HepG2 (cell line): ENCODE measurements around the gene TSC22D4. TPM values are rescaled to one million over a fixed set of nuclear protein-coding genes. Genes with fewer than 3 reads are reported as not detected.

Source experiments
- ATAC-seq: fragments of 200-7000 bp; cut with Tn5 transposase; 3 replicates; pipeline ENCODE4 v1.9.1; 2020; ENCODE audit warnings: mild to moderate bottlenecking, moderate library complexity
- BruUV-seq: library from RNA; stranded (reverse); fragments of 400-500 nt; replicated peaks from 2 replicates; lab custom pipeline; 2021; lab: Mats Ljungman, UMichigan
- CTCF ChIA-PET: fragments of 300-600 bp; formaldehyde crosslinking; extraction: SDS; loops from one replicate; lab custom pipeline; 2021; ENCODE audit warnings: low total read pairs, inconsistent platforms, low intra/inter-chr PET ratio; lab: Yijun Ruan, JAX
- POLR2A ChIA-PET: fragments of 350-600 bp; sonication (Branson Sonifier 250); formaldehyde crosslinking; loops from one replicate; lab custom pipeline; 2020; ENCODE audit warnings: antibody characterized with exemption, inconsistent platforms; lab: Yijun Ruan, JAX
- DNase-seq: peaks from one replicate; pipeline ENCODE4 v3.0.0-alpha.2; 2015; ENCODE audit warnings: low spot score
- FAIRE-seq: peaks from 3 replicates; lab custom pipeline; 2011; peaks lifted over from hg19 to GRCh38; lab: Jason Lieb, UNC
- H2AFZ ChIP-seq: one replicate; pipeline ENCODE4 v1.6.1; 2011; ENCODE audit warnings: low read length, inconsistent platforms
- H3K27ac ChIP-seq: fragments of 300-600 bp; 3 replicates; pipeline ENCODE4 v1.8.0; 2011; ENCODE audit warnings: mixed run types, mild to moderate bottlenecking, mixed read lengths, low read length, inconsistent platforms; ENCODE audit not compliant: insufficient read depth; ENCODE audit errors: extremely low read length
- H3K27me3 ChIP-seq, 2 experiments: fragments of 200-600 bp in 1 of 2; 2 replicates in 1 of 2; 3 replicates in 1 of 2; pipeline versions ENCODE4 v1.6.0 to v1.8.0; 2011; ENCODE audit warnings: low read length in 2 of 2, mild to moderate bottlenecking in 2 of 2, moderate library complexity in 2 of 2, inconsistent platforms in 1 of 2; ENCODE audit not compliant: insufficient read depth in 2 of 2, control insufficient read depth in 1 of 2
- H3K36me3 ChIP-seq, 2 experiments: fragments of 200-600 bp in 1 of 2; replicated peaks in 1 of 2; 2 replicates in 1 of 2; 3 replicates in 1 of 2; pipeline versions ENCODE4 v1.5.1 to v1.8.0; 2011; ENCODE audit warnings: low read length in 2 of 2, inconsistent platforms in 1 of 2; ENCODE audit not compliant: insufficient read depth in 2 of 2, control insufficient read depth in 1 of 2
- H3K4me1 ChIP-seq: 2 replicates; pipeline ENCODE4 v1.5.1; 2012; ENCODE audit warnings: low read length, inconsistent platforms; ENCODE audit not compliant: insufficient read depth
- H3K4me2 ChIP-seq: 2 replicates; pipeline ENCODE4 v1.6.0; 2011; ENCODE audit warnings: low read depth, low read length, inconsistent platforms
- H3K4me3 ChIP-seq, 3 experiments: fragments of 200-600 bp in 1 of 3; sonication (generic), shearing (Covaris generic) in 1 of 3; replicated peaks in 1 of 3; 2 replicates each; pipeline ENCODE4 v1.5.1; 2011 to 2016; ENCODE audit warnings: low read length in 3 of 3, inconsistent platforms in 2 of 3, low read depth in 2 of 3, mild to moderate bottlenecking in 2 of 3, control low read depth in 1 of 3, mixed read lengths in 1 of 3; ENCODE audit not compliant: insufficient read depth in 1 of 3
- H3K79me2 ChIP-seq: one replicate; pipeline ENCODE4 v1.6.1; 2011; ENCODE audit warnings: low read length, inconsistent platforms; ENCODE audit not compliant: insufficient read depth
- H3K9ac ChIP-seq: 2 replicates; pipeline ENCODE4 v1.6.0; 2011; ENCODE audit warnings: mild to moderate bottlenecking, low read depth, low read length, inconsistent platforms; ENCODE audit not compliant: insufficient read depth
- H3K9me3 ChIP-seq: 2 replicates; pipeline ENCODE4 v1.5.1; 2012; ENCODE audit warnings: mild to moderate bottlenecking, low read length
- H4K20me1 ChIP-seq: 2 replicates; pipeline ENCODE4 v1.6.0; 2011; ENCODE audit warnings: inconsistent platforms, mild to moderate bottlenecking, low read length, moderate library complexity; ENCODE audit not compliant: insufficient read depth
- ARID2 ChIP-seq: sonication (generic); formaldehyde crosslinking; IDR thresholded peaks from 2 replicates; pipeline ENCODE4 v1.8.1; 2022; ENCODE audit warnings: mild to moderate bottlenecking, missing genetic modification reagents, borderline replicate concordance
- EZH2 ChIP-seq: conservative IDR thresholded peaks from 2 replicates; pipeline ENCODE4 v1.6.1; 2012; ENCODE audit warnings: mild to moderate bottlenecking, low read depth, low read length, moderate library complexity
- NFE2L1 ChIP-seq: sonication (generic); formaldehyde crosslinking; IDR thresholded peaks from 2 replicates; pipeline ENCODE4 v1.4.0; 2020; ENCODE audit warnings: missing genetic modification reagents, mild to moderate bottlenecking, borderline replicate concordance
- NKX3-1 ChIP-seq: sonication (generic); formaldehyde crosslinking; IDR thresholded peaks from 2 replicates; pipeline ENCODE4 v1.5.0; 2020; ENCODE audit warnings: missing genetic modification reagents
- PCBP1 ChIP-seq: fragments of 200-400 bp; formaldehyde crosslinking; IDR thresholded peaks from 2 replicates; pipeline ENCODE4 v1.6.1; 2017; ENCODE audit warnings: mild to moderate bottlenecking, low read depth, low read length, borderline replicate concordance
- RARA ChIP-seq: IDR thresholded peaks from 2 replicates; pipeline ENCODE4 v1.6.1; 2016; ENCODE audit warnings: missing genetic modification reagents, missing compliant biosample characterization
- RARG ChIP-seq: sonication (generic); formaldehyde crosslinking; IDR thresholded peaks from 2 replicates; pipeline ENCODE4 v1.4.0; 2020; ENCODE audit warnings: low read depth, mild to moderate bottlenecking, missing genetic modification reagents
- SAFB2 ChIP-seq: sonication (generic); formaldehyde crosslinking; IDR thresholded peaks from 2 replicates; pipeline ENCODE4 v1.5.1; 2020; ENCODE audit warnings: missing genetic modification reagents, low read depth, mild to moderate bottlenecking, borderline replicate concordance
- SKI ChIP-seq: fragments of 450-650 bp; IDR thresholded peaks from one replicate; pipeline ENCODE4 v1.6.1; 2018; ENCODE audit warnings: mild to moderate bottlenecking; ENCODE audit not compliant: partially characterized antibody
- TCF7L2 ChIP-seq: IDR thresholded peaks from 2 replicates; pipeline ENCODE4 v1.6.1; 2011; ENCODE audit warnings: mild to moderate bottlenecking, low read depth, low read length, moderate library complexity
- ZNF354B ChIP-seq: sonication (generic); formaldehyde crosslinking; IDR thresholded peaks from 2 replicates; pipeline ENCODE4 v1.8.0; 2022; ENCODE audit warnings: mild to moderate bottlenecking, missing genetic modification reagents
- ZNF598 ChIP-seq: sonication (generic); formaldehyde crosslinking; IDR thresholded peaks from 2 replicates; pipeline ENCODE4 v1.5.1; 2020; ENCODE audit warnings: mild to moderate bottlenecking, missing genetic modification reagents, borderline replicate concordance
- ZNF605 ChIP-seq: sonication (generic); formaldehyde crosslinking; IDR thresholded peaks from 2 replicates; pipeline ENCODE4 v1.8.0; 2022; ENCODE audit warnings: mild to moderate bottlenecking, missing genetic modification reagents
- ZSCAN20 ChIP-seq: sonication (generic); formaldehyde crosslinking; IDR thresholded peaks from 2 replicates; pipeline ENCODE4 v1.4.0; 2020; ENCODE audit warnings: missing genetic modification reagents, mild to moderate bottlenecking, borderline replicate concordance
- WGBS: methylation state at CpG from one replicate; pipeline ENCODE4 v1.1.6; 2017; ENCODE audit warnings: low lambda C conversion rate; 5-methylcytosine and 5-hydroxymethylcytosine counted together
- in situ Hi-C: cut with HindIII; loops from 2 replicates; pipeline ENCODE4 v1.10.0; 2017; ENCODE audit warnings: low pct_unique_long_range_greater_than_20kb; ENCODE audit not compliant: extremely low pct_ligation_motif_present
- intact Hi-C: fragments of 100-400 bp; cut with micrococcal nuclease; formaldehyde crosslinking; loops from one replicate; pipeline ENCODE4 v1.10.0; 2022; ENCODE audit not compliant: unreplicated experiment
- polyA plus RNA-seq, 8 experiments: library from polyadenylated mRNA; depleted of rRNA in 3 of 8; stranded (reverse) in 7 of 8; unstranded in 1 of 8; fragments of >200 nt; fragmentation: Illumina TruSeq in 4 of 8; extraction: Trizol in 4 of 8; gene quantifications; 2 replicates each; pipeline versions ENCODE4 v1.2.1 to v1.2.3, GENCODE V29; 2011 to 2016; ENCODE audit warnings: low read depth in 4 of 8, missing spikeins in 1 of 8, mixed read lengths in 1 of 8; ENCODE audit not compliant: insufficient read depth in 1 of 8
- total RNA-seq, 5 experiments: library from RNA; depleted of rRNA; stranded (reverse); fragments of >200 nt; fragmentation: Illumina TruSeq; extraction: Trizol; gene quantifications; 2 replicates each; pipeline ENCODE4 v1.2.3, GENCODE V29; 2016; ENCODE audit warnings: low read depth in 1 of 5
- TF ChIP-seq, protein P1 (sequence below): IDR thresholded peaks from 2 replicates; pipeline ENCODE4 v1.6.1; 2016; ENCODE audit warnings: missing compliant biosample characterization, missing genetic modification reagents, borderline replicate concordance
- TF ChIP-seq, protein P2 (sequence below): sonication (generic); formaldehyde crosslinking; IDR thresholded peaks from 2 replicates; pipeline ENCODE4 v1.9.0; 2021; ENCODE audit warnings: mild to moderate bottlenecking, missing genetic modification reagents
- TF ChIP-seq, protein P3 (sequence below): sonication (generic); formaldehyde crosslinking; IDR thresholded peaks from 2 replicates; pipeline ENCODE4 v1.4.0; 2020; ENCODE audit warnings: missing genetic modification reagents

The TSC22D4 gene
- total and polyA plus RNA-seq, 2 of the 13 experiments (the other 11 are each of a cell fraction or from before 2014, with no cell fraction given), result 7.7 to 8.7 TPM

DNA sequence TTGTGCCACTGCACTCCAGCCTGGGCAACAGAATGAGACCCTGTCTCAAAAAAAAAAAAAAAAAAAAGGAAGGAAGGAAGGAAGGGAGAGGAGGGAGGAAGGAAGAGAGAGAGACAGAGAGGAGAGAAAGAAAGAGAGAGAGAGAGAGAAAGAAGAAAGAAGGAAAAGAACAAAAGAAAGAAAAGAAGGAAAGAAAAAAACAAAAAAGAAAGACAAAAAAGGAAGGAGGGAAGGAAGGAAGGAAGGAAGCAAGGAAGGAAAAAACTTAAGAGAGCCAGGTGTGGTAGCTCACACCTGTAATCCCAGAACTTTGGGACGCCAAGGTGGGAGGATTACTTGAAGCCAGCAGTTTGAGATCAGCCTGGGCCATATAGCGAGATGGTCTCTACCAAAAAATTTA, 14.2 kb downstream of the TSC22D4 start:
- H3K4me2 ChIP-seq, result no peak overlapping the region
- no peak overlapping the region for H3K27ac ChIP-seq
- no peak overlapping the region for H3K9ac ChIP-seq
- H3K27me3 ChIP-seq, result peaks cover 0 to 2% of the 10 kb centered on the region in 2 experiments; a peak in 1 of 5 replicates
- H2AFZ ChIP-seq, result no peak overlapping the region
- ChIA-PET POLR2A (interaction anchor here (1.1 to 1.6 kb wide), 2 partner anchors 36 to 122 kb away, joined by 3 to 8 read pairs; partner anchors contain the start of genes FBXO24 and ZCWPW1), CTCF (interaction anchor here (0.9 to 2.1 kb wide), 2 partner anchors 18 to 95 kb away, joined by 3 to 8 read pairs; partner anchors contain the start of gene NYAP1)
- intact Hi-C loops (loop anchor here (5.0 kb wide), 1 partner anchor 98 kb away; no protein-coding TSS in a partner anchor), in situ Hi-C loops (loop anchor here (10.0 kb wide), 1 partner anchor 230 kb away; the partner anchor contains the start of gene GIGYF1)
- no peaks in the 10 kb centered on the region for H3K79me2 ChIP-seq
- ATAC-seq (no peak), FAIRE-seq (no peak), DNase-seq (no peak)
- 59% methylated on average over 2 of the region's 2 CpGs for WGBS
- no TSS peak for BruUV-seq
- H4K20me1 ChIP-seq, result no peaks in the 10 kb centered on the region
- TF ChIP-seq ZSCAN20 (CRISPR knock-in tag) (no peak), TCF7L2 (no peak), RARA (no peak), SKI (no peak), ZNF354B (CRISPR knock-in tag) (no peak), NFE2L1 (CRISPR knock-in tag) (no peak), ARID2 (CRISPR knock-in tag) (no peak), SAFB2 (CRISPR knock-in tag) (no peak), RARG (CRISPR knock-in tag) (no peak), PCBP1 (no peak), ZNF605 (no peak), NKX3-1 (no peak), ZNF598 (CRISPR knock-in tag) (no peak), EZH2 (no peak)
- TF ChIP-seq, protein P1, sequence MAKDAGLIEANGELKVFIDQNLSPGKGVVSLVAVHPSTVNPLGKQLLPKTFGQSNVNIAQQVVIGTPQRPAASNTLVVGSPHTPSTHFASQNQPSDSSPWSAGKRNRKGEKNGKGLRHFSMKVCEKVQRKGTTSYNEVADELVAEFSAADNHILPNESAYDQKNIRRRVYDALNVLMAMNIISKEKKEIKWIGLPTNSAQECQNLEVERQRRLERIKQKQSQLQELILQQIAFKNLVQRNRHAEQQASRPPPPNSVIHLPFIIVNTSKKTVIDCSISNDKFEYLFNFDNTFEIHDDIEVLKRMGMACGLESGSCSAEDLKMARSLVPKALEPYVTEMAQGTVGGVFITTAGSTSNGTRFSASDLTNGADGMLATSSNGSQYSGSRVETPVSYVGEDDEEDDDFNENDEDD (CRISPR knock-in tag), result no peak
- TF ChIP-seq, protein P2, sequence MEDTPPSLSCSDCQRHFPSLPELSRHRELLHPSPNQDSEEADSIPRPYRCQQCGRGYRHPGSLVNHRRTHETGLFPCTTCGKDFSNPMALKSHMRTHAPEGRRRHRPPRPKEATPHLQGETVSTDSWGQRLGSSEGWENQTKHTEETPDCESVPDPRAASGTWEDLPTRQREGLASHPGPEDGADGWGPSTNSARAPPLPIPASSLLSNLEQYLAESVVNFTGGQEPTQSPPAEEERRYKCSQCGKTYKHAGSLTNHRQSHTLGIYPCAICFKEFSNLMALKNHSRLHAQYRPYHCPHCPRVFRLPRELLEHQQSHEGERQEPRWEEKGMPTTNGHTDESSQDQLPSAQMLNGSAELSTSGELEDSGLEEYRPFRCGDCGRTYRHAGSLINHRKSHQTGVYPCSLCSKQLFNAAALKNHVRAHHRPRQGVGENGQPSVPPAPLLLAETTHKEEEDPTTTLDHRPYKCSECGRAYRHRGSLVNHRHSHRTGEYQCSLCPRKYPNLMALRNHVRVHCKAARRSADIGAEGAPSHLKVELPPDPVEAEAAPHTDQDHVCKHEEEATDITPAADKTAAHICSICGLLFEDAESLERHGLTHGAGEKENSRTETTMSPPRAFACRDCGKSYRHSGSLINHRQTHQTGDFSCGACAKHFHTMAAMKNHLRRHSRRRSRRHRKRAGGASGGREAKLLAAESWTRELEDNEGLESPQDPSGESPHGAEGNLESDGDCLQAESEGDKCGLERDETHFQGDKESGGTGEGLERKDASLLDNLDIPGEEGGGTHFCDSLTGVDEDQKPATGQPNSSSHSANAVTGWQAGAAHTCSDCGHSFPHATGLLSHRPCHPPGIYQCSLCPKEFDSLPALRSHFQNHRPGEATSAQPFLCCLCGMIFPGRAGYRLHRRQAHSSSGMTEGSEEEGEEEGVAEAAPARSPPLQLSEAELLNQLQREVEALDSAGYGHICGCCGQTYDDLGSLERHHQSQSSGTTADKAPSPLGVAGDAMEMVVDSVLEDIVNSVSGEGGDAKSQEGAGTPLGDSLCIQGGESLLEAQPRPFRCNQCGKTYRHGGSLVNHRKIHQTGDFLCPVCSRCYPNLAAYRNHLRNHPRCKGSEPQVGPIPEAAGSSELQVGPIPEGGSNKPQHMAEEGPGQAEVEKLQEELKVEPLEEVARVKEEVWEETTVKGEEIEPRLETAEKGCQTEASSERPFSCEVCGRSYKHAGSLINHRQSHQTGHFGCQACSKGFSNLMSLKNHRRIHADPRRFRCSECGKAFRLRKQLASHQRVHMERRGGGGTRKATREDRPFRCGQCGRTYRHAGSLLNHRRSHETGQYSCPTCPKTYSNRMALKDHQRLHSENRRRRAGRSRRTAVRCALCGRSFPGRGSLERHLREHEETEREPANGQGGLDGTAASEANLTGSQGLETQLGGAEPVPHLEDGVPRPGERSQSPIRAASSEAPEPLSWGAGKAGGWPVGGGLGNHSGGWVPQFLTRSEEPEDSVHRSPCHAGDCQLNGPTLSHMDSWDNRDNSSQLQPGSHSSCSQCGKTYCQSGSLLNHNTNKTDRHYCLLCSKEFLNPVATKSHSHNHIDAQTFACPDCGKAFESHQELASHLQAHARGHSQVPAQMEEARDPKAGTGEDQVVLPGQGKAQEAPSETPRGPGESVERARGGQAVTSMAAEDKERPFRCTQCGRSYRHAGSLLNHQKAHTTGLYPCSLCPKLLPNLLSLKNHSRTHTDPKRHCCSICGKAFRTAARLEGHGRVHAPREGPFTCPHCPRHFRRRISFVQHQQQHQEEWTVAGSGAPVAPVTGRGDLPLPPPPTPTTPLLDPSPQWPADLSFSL, result no peak
- TF ChIP-seq, protein P3, sequence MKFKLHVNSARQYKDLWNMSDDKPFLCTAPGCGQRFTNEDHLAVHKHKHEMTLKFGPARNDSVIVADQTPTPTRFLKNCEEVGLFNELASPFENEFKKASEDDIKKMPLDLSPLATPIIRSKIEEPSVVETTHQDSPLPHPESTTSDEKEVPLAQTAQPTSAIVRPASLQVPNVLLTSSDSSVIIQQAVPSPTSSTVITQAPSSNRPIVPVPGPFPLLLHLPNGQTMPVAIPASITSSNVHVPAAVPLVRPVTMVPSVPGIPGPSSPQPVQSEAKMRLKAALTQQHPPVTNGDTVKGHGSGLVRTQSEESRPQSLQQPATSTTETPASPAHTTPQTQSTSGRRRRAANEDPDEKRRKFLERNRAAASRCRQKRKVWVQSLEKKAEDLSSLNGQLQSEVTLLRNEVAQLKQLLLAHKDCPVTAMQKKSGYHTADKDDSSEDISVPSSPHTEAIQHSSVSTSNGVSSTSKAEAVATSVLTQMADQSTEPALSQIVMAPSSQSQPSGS (CRISPR knock-in tag), result no peak
- H3K36me3 ChIP-seq, result no peaks in the 10 kb centered on the region
- H3K4me1 ChIP-seq, result peaks cover 22% of the 10 kb centered on the region
- no peak overlapping the region for H3K4me3 ChIP-seq
- no peaks in the 10 kb centered on the region for H3K9me3 ChIP-seq
